GM18502 (cell line): ENCODE data around the gene HID1.

Experiments
- ATAC-seq: cut with Tn5 transposase; IDR thresholded peaks from one replicate; pipeline ENCODE4 v1.9.1; 2021; ENCODE audit warnings: mild to moderate bottlenecking; ENCODE audit not compliant: unreplicated experiment, poor library complexity

HID1 gene

DNA sequence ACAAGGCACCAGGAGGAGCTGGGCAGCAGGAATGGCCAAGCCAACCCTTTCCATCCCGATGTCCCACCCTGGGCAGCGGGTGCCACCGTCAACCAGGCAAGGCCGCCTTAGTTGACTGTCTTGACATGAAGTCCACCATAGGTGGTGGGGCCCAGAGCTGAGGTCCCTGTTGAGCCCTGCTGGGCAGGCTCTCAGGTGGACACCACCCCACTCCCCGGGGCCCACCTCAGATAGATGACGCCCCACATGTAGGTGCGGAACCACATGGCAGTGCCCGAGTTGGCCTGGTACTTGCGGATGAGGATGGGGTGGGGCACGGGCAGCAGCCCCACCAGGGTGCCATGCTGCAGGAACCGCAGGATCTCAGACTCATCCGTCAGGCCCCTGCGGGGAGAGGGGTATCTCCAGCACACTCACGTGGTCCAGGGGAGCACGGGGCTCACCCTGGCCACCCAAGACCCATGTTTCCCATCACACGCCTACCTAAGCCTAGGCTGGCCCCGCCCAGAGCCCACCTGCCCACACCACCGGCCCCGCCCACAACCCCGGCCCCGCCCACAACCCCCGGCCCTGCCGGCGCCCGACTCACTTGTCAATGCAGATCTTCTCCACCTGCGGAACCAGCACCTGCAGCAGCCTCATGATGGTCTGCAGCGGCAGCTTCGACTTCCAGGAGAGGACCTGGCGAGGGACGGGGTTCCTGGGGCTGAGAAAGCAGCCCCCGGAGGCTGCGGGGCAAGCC is 20.7 kb downstream of the HID1 start:
- ATAC-seq: no peak

DNA sequence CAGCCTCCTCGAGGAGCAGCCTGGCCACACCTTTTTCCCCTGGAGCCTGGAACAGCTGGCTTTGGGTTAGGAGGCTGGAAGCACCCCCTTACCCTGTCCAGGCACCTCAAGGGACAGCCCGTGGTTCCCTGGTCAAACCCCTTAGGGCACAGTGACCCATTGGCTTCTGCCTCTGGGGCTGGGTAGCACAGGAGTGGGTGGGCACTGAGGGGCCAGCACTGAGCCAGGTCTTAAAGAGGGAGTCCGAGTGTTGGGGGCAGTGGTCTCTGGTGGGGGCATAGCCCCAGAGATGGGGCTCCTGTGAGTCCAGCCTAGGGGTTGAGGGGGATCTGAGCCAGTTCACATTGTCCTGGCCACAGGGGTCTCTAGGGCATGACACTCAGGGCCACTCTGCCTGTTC is 21.5 kb downstream of the HID1 start:
- ATAC-seq: no peak

DNA sequence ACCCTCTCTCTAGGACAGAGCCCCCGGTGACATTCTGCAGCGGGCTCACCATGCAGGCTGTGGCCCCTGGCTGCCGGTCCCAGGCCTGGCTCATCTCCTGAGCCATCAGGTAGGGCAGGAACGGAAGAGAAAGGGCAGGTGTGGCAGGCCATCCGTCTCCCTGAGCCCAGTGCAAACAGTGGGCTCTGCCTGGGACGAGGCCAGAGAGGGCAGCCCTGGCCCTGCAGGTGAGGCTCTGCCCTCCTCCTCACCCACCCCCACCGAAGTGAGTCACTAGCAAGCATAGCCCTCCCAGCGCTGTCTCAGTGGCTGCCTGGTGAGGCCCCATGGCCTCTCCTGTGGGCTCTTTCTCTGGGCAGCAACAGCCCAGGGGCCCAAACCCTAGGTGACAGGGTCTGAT is 22.4 kb downstream of the HID1 start:
- no peak for ATAC-seq

GRCh38 chr17:74949455-74950115 is 23.0 kb downstream of the HID1 start:
- ATAC-seq: no peak

DNA sequence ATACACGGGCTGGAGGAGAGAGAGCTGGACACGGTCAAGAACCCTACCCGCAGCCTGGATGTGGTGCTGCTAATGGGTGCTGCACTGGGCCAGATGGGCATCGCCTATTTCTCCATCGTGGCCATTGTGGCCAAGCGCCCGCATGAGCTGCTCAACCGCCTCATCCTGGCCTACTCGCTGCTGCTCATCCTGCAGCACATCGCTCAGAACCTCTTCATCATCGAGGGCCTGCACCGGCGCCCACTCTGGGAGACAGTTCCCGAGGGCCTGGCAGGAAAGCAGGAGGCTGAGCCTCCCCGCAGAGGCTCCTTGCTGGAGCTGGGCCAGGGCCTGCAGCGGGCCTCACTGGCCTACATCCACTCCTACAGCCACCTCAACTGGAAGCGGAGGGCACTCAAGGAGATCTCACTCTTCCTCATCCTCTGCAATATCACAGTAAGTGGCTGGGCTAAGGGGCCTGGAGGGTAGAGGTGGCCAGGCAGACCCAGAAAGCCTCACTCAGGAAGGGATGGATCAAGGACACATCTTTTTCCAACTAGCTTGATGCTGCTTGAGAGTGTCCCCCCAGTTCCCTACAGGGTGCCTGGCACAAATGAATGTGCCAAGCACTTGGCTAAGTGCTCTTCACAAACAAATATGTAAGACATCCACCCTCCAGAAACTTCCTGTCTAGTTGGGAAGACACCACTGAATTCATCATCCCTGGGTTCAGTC is 25.4 kb downstream of the HID1 start:
- ATAC-seq: no peak

DNA sequence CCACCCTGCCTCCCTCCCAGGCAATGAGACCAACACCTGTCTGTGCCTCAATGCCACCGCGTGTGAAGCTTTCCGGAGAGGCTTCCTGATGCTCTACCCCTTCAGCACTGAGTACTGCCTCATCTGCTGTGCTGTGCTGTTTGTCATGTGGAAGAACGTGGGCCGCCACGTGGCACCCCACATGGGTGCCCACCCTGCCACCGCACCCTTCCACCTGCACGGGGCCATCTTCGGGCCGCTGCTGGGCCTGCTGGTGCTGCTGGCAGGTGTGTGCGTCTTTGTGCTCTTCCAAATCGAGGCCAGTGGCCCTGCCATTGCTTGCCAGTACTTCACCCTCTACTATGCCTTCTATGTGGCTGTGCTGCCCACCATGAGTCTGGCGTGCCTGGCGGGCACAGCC is 25.9 kb downstream of the HID1 start:
- no peak for ATAC-seq

- peak; percentile 54 for ATAC-seq
Measured at GRCh38 chr17:74945543-74945942, 27.0 kb downstream of the HID1 start.

GRCh38 chr17:74943808-74944522 is 28.6 kb downstream of the HID1 start:
- ATAC-seq: no peak

GRCh38 chr17:74941128-74941725 is 31.3 kb downstream of the HID1 start:
- no peak for ATAC-seq

GRCh38 chr17:74939534-74939933 is 33.0 kb downstream of the HID1 start:
- ATAC-seq: no peak

DNA sequence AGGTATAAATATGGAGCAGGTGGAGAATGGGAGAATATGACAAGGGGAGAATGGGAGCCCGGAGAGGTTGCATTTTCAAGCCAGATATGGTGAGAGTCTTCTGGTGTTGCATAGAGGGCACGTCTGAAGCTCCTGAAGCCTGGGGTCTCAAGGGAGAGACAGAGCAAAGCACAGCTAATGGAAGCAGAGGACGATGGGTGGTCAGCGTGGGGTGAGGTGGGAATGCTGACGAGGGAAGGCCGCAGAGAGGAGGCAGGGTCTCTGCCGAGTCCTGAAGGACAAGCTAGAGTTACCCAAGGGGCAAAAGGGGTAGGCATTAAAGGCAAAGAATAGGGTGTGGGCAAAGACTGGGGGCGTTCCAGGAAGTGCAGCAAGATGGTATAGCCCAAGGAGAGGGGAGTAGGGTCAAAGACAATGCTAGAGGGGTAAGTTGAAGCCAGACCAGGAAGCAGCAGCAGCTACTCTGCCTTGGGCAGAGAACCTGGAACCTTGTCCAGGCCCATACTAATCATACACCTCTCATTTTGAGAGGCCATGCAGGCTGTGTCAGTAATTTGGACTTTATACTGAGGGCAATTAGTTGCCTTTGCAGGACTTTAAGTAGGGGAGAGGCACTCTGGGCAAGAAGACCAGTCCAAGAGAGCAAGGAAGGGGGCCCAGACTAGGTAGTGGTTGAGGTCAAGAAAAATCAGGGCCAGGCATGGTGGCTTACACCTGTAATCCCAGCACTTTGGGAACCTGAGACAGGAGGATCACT is 34.2 kb downstream of the HID1 start:
- no peak for ATAC-seq

DNA sequence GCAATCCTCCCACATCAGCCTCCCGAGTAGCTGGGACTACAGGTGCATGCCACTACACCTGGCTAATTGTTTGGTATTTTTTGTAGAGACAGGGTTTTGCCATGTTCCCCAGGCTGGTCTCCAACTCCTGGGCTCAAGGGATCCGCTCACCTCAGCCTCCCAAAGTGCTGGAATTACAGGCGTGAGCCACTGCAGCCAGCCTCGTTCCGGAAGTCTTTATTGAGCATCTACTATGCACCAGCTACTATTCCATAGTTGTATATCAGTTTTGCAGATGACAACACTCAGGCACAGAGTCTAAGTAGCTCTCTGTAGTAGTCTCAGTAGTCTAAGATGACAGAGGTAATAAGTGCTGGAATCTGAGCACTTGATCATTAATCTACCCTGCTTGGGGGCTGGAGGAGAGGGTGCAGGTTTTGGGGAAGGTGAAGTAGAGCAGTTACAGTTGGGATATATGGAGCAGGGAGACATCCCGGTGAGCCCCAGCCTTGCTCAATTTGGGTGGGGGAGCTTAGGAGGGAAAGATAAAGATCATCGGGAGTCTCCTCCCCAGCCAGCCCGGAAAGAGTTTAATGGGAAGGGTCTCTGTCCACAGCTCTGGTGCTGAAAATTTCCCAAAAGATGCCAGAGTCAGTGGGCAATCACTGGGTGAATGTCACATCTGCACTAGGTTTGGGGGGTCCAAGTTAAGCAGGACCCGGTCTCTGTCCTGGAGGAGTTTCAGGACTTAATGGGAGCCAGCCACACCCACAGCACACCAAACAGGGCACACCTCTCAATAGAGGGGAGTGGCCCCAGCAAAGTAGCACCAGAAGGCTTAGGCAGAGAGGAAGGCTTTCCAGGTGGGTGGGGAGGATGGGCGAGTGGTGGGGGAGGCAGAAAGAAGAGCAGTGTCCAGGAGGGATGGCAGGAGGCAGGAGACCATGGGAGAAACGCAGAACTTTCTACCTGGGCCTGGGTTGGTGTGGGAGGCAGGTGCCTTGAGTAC is 35.2 kb downstream of the HID1 start:
- ATAC-seq: no peak

DNA sequence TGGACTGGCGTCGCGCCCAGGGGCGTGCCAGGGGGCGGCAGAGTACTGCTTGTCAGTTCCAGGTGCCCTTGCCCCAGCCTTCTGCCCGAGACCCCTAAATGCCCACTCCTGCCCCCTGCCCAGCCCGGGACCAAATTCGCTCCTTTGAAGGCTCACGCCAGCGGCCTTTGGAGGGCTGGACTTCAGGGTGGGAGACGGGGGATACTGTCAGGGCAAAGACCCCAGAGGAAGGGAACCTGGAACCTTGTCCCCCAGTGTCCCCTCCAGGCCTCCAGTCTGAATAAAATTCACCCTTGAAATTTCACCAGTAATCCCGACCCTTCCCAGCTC is 36.1 kb downstream of the HID1 start:
- ATAC-seq: no peak

- no peak for ATAC-seq
Measured at GRCh38 chr17:74935585-74936469, 36.7 kb downstream of the HID1 start, which contains the start of gene OTOP3. Gene OTOP3 (plus strand): TSS chr17:74935898. CDS start chr17:74935922, 24 bp downstream.

GRCh38 chr17:74935048-74935447 is 37.5 kb downstream of the HID1 start:
- no peak for ATAC-seq

GRCh38 chr17:74930535-74931036 is 42.0 kb downstream of the HID1 start:
- no peak for ATAC-seq

- no peak for ATAC-seq
Measured at GRCh38 chr17:74928786-74929185, 43.8 kb downstream of the HID1 start.
